ENCODE data around the gene LIMS1.
A peak's percentile ranks its signal among the peaks of the same experiment; 100 is the strongest.

The LIMS1 gene

DNA sequence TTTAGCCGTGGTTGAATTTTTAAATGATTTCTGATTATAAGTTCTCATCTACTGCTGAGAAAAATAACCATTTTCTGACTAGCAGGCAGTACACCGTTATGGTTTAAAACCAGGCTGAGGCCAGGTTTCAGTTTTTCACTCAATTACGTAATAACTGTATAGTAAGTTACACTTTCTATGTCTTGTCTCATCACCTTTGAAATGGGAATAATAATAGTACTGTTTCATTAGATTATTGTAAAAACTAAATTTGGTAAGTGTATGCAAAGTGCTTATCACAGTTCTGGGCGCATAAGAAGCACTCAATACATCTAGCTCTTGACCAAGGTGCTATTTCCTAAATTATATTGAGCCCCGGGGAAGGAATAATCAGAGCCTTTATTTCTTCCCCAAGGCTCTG lies 76.8 kb downstream of the LIMS1 start (continued):
- TF ChIP-seq, protein P1, sequence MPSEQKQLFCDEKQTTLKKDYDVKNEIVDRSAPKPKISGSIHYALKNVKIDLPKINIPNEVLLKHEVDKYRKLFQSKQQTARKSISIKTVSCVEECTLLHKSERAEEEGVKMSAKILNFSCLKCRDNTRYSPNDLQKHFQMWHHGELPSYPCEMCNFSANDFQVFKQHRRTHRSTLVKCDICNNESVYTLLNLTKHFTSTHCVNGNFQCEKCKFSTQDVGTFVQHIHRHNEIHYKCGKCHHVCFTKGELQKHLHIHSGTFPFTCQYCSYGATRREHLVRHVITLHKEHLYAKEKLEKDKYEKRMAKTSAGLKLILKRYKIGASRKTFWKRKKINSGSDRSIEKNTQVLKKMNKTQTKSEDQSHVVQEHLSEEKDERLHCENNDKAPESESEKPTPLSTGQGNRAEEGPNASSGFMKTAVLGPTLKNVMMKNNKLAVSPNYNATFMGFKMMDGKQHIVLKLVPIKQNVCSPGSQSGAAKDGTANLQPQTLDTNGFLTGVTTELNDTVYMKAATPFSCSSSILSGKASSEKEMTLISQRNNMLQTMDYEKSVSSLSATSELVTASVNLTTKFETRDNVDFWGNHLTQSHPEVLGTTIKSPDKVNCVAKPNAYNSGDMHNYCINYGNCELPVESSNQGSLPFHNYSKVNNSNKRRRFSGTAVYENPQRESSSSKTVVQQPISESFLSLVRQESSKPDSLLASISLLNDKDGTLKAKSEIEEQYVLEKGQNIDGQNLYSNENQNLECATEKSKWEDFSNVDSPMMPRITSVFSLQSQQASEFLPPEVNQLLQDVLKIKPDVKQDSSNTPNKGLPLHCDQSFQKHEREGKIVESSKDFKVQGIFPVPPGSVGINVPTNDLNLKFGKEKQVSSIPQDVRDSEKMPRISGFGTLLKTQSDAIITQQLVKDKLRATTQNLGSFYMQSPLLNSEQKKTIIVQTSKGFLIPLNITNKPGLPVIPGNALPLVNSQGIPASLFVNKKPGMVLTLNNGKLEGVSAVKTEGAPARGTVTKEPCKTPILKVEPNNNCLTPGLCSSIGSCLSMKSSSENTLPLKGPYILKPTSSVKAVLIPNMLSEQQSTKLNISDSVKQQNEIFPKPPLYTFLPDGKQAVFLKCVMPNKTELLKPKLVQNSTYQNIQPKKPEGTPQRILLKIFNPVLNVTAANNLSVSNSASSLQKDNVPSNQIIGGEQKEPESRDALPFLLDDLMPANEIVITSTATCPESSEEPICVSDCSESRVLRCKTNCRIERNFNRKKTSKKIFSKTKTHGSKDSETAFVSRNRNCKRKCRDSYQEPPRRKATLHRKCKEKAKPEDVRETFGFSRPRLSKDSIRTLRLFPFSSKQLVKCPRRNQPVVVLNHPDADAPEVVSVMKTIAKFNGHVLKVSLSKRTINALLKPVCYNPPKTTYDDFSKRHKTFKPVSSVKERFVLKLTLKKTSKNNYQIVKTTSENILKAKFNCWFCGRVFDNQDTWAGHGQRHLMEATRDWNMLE (tag by site-specific recombination; conservative IDR thresholded peaks at IDR 0.05; ENCODE audit: low read depth) = no peak
- TF ChIP-seq, protein P2, sequence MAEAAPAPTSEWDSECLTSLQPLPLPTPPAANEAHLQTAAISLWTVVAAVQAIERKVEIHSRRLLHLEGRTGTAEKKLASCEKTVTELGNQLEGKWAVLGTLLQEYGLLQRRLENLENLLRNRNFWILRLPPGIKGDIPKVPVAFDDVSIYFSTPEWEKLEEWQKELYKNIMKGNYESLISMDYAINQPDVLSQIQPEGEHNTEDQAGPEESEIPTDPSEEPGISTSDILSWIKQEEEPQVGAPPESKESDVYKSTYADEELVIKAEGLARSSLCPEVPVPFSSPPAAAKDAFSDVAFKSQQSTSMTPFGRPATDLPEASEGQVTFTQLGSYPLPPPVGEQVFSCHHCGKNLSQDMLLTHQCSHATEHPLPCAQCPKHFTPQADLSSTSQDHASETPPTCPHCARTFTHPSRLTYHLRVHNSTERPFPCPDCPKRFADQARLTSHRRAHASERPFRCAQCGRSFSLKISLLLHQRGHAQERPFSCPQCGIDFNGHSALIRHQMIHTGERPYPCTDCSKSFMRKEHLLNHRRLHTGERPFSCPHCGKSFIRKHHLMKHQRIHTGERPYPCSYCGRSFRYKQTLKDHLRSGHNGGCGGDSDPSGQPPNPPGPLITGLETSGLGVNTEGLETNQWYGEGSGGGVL (tag by site-specific recombination; IDR thresholded peaks at IDR 0.05) = no peak

DNA sequence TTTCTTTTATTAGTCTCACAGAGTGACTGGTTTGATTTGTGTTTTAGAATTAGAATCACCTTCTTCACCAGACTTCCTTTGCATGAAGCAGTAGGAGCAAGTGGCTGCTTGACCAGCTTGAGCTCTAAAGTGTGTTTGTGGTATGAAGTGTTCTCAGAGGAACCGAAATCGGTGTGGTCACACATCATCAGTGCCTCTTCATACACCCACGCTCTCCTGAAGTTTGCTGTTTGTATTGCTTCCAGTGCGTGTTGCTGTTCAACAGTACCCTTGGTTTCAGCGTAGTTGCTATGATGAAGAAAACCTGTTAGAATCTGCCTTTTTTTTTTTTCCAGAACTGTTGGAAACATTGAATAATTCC lies 77.9 kb downstream of the LIMS1 start:
- ChIA-PET CTCF (interaction anchor here (4.7 kb wide), 1 partner anchor 25 kb away, joined by 38 read pairs; no protein-coding TSS in a partner anchor), POLR2A (interaction anchor here (2.3 kb wide), 1 partner anchor 9 kb away, joined by 5 read pairs; no protein-coding TSS in a partner anchor)
- H3K4me1 ChIP-seq (ENCODE audit: control insufficient read depth, insufficient read depth, low read length) = peaks cover 31% of the 10 kb centered on the region
- H3K36me3 ChIP-seq (ENCODE audit: control insufficient read depth in 2 of 2, insufficient read depth in 1 of 2, low read length in 2 of 2) = no peaks in the 10 kb centered on the region
- H3K9me3 ChIP-seq (ENCODE audit: control insufficient read depth, insufficient read depth, low read depth, low read length) = no peaks in the 10 kb centered on the region
- no peak overlapping the region for H3K27ac ChIP-seq (ENCODE audit: extremely low read depth, low read depth, low read length)
- TF ChIP-seq ZNF776 (tag by site-specific recombination; IDR thresholded peaks at IDR 0.05; ENCODE audit: borderline replicate concordance) (no peak), ZFHX2 (tag by site-specific recombination; conservative IDR thresholded peaks at IDR 0.05) (peak; percentile 51; the same call in 1 of the 2 replicates)
- TF ChIP-seq, protein P3, sequence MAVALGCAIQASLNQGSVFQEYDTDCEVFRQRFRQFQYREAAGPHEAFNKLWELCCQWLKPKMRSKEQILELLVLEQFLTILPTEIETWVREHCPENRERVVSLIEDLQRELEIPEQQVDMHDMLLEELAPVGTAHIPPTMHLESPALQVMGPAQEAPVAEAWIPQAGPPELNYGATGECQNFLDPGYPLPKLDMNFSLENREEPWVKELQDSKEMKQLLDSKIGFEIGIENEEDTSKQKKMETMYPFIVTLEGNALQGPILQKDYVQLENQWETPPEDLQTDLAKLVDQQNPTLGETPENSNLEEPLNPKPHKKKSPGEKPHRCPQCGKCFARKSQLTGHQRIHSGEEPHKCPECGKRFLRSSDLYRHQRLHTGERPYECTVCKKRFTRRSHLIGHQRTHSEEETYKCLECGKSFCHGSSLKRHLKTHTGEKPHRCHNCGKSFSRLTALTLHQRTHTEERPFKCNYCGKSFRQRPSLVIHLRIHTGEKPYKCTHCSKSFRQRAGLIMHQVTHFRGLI (tag by site-specific recombination; IDR thresholded peaks at IDR 0.05) = no peak
- H3K4me3 ChIP-seq (ENCODE audit: low read depth, low read length) = no peak overlapping the region

DNA sequence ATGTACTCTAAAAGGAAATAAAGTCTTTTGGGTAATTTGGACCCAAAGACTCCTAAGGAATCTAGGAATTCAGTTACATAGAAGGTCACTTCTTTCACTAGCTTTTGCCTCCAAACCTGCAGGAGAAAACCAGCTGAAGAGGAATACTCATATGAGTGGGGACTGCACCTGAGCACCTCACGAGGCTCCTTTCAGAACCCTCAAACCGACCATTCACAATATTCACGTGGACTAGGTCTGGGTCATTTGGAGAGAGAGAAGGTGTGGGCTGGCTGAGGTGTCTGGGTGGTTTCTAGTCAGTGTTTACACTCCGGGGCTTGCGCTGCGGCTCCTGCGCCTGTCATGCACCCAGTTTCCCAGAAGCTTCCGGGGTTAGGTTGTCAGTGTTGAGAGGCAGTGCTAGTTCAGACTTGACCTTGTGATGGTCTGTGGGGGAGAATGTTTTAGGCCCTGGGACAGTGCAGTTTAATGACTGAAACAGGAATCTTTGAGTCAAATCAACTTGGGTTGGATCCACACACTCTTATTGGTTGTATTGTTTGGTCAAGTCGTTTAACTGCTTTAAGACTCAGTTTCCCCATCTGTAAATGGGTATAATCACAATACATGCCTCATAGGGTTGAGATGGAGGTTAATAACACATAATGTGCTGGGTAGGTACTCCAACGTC lies 78.4 kb downstream of the LIMS1 start:
- no peak overlapping the region for H3K27ac ChIP-seq (ENCODE audit: extremely low read depth, low read depth, low read length)
- H3K36me3 ChIP-seq (ENCODE audit: control insufficient read depth in 2 of 2, insufficient read depth in 1 of 2, low read length in 2 of 2) = no peaks in the 10 kb centered on the region
- no peak overlapping the region for H3K4me3 ChIP-seq (ENCODE audit: low read depth, low read length)
- TF ChIP-seq TRIM28 (IDR thresholded peaks at IDR 0.05; ENCODE audit: borderline replicate concordance, low read length) = no peak
- no peak for TF ChIP-seq ZSCAN16 (tag by site-specific recombination; IDR thresholded peaks at IDR 0.05)
- TF ChIP-seq, protein P4, sequence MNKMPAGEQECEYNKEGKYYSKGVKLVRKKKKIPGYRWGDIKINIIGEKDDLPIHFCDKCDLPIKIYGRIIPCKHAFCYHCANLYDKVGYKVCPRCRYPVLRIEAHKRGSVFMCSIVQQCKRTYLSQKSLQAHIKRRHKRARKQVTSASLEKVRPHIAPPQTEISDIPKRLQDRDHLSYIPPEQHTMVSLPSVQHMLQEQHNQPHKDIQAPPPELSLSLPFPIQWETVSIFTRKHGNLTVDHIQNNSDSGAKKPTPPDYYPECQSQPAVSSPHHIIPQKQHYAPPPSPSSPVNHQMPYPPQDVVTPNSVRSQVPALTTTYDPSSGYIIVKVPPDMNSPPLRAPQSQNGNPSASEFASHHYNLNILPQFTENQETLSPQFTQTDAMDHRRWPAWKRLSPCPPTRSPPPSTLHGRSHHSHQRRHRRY (tag by site-specific recombination; IDR thresholded peaks at IDR 0.05) = no peak
- TF ChIP-seq ZNF677 (tag by site-specific recombination; IDR thresholded peaks at IDR 0.05) = no peak
- no peak for TF ChIP-seq REST (tag by site-specific recombination; IDR thresholded peaks at IDR 0.05)
- TF ChIP-seq ZNF776 (tag by site-specific recombination; IDR thresholded peaks at IDR 0.05; ENCODE audit: borderline replicate concordance) = no peak
- TF ChIP-seq, protein P5, sequence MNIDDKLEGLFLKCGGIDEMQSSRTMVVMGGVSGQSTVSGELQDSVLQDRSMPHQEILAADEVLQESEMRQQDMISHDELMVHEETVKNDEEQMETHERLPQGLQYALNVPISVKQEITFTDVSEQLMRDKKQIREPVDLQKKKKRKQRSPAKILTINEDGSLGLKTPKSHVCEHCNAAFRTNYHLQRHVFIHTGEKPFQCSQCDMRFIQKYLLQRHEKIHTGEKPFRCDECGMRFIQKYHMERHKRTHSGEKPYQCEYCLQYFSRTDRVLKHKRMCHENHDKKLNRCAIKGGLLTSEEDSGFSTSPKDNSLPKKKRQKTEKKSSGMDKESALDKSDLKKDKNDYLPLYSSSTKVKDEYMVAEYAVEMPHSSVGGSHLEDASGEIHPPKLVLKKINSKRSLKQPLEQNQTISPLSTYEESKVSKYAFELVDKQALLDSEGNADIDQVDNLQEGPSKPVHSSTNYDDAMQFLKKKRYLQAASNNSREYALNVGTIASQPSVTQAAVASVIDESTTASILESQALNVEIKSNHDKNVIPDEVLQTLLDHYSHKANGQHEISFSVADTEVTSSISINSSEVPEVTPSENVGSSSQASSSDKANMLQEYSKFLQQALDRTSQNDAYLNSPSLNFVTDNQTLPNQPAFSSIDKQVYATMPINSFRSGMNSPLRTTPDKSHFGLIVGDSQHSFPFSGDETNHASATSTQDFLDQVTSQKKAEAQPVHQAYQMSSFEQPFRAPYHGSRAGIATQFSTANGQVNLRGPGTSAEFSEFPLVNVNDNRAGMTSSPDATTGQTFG (tag by site-specific recombination; IDR thresholded peaks at IDR 0.05; ENCODE audit: borderline replicate concordance) = no peak
- TF ChIP-seq SCRT1 (tag by site-specific recombination; IDR thresholded peaks at IDR 0.05; ENCODE audit: borderline replicate concordance) = no peak
- TF ChIP-seq SALL2 (tag by site-specific recombination; IDR thresholded peaks at IDR 0.05; ENCODE audit: borderline replicate concordance) = no peak
- H3K4me1 ChIP-seq (ENCODE audit: control insufficient read depth, insufficient read depth, low read length) = peaks cover 36% of the 10 kb centered on the region
- no peaks in the 10 kb centered on the region for H3K9me3 ChIP-seq (ENCODE audit: control insufficient read depth, insufficient read depth, low read depth, low read length)
- ChIA-PET POLR2A (interaction anchor here (2.3 kb wide), 1 partner anchor 9 kb away, joined by 5 read pairs; no protein-coding TSS in a partner anchor), CTCF (interaction anchor here (0.6 to 4.7 kb wide), 2 partner anchors 10 to 24 kb away, joined by 3 to 38 read pairs; no protein-coding TSS in a partner anchor)
